ENCODE measurements around the gene DRD4. TPM values are rescaled to one million over a fixed set of nuclear protein-coding genes. Genes with fewer than 3 reads are reported as not detected.

DRD4 gene
- total RNA-seq, 1 experiment from 2014 or later: not detected

GRCh38 chr11:617912-618682, 19.0 kb upstream of the DRD4 start:
- DNase-seq (ENCODE audit: low read depth): no peak
- in situ Hi-C loops (cut with HindIII; ENCODE audit: low pct_unique_long_range_greater_than_20kb, low sequenced_read_pairs): no loop called here

- in situ Hi-C loops (cut with HindIII; ENCODE audit: low pct_unique_long_range_greater_than_20kb, low sequenced_read_pairs): no loop called here
- no peak for DNase-seq (ENCODE audit: low read depth)
Observed at GRCh38 chr11:618856-619627, 18.0 kb upstream of the DRD4 start.

- DNase-seq (ENCODE audit: low read depth): no peak
- in situ Hi-C loops (cut with HindIII; ENCODE audit: low pct_unique_long_range_greater_than_20kb, low sequenced_read_pairs): no loop called here
Observed at GRCh38 chr11:619628-620050, 17.4 kb upstream of the DRD4 start.

GRCh38 chr11:620201-620600, 16.9 kb upstream of the DRD4 start:
- DNase-seq (ENCODE audit: low read depth): no peak
- in situ Hi-C loops (cut with HindIII; ENCODE audit: low pct_unique_long_range_greater_than_20kb, low sequenced_read_pairs): no loop called here

GRCh38 chr11:620935-621814, 15.9 kb upstream of the DRD4 start:
- in situ Hi-C loops (cut with HindIII; ENCODE audit: low pct_unique_long_range_greater_than_20kb, low sequenced_read_pairs): no loop called here

GRCh38 chr11:621838-622237, 15.2 kb upstream of the DRD4 start:
- no peak for DNase-seq (ENCODE audit: low read depth)
- in situ Hi-C loops (cut with HindIII; ENCODE audit: low pct_unique_long_range_greater_than_20kb, low sequenced_read_pairs): no loop called here

More at GRCh38 chr11:620935-621814, 15.9 kb upstream of the DRD4 start:
- DNase-seq (ENCODE audit: low read depth): no peak

- no peak for DNase-seq (ENCODE audit: low read depth)
- in situ Hi-C loops (cut with HindIII; ENCODE audit: low pct_unique_long_range_greater_than_20kb, low sequenced_read_pairs): no loop called here
Observed at GRCh38 chr11:623349-623869, 13.7 kb upstream of the DRD4 start.

GRCh38 chr11:623999-624704, 12.9 kb upstream of the DRD4 start:
- no peak for DNase-seq (ENCODE audit: low read depth)
- in situ Hi-C loops (cut with HindIII; ENCODE audit: low pct_unique_long_range_greater_than_20kb, low sequenced_read_pairs): no loop called here

- DNase-seq (ENCODE audit: low read depth): no peak
- in situ Hi-C loops (cut with HindIII; ENCODE audit: low pct_unique_long_range_greater_than_20kb, low sequenced_read_pairs): no loop called here
Observed at GRCh38 chr11:624705-625635, 12.1 kb upstream of the DRD4 start, which contains the start of gene CDHR5. TSS of gene CDHR5 (minus strand) at chr11:624955. CDS start at chr11:624902, 53 bp downstream.

- in situ Hi-C loops (cut with HindIII; ENCODE audit: low pct_unique_long_range_greater_than_20kb, low sequenced_read_pairs): no loop called here
- DNase-seq (ENCODE audit: low read depth): no peak
Observed at GRCh38 chr11:625636-626268, 11.3 kb upstream of the DRD4 start.

GRCh38 chr11:626475-627307, 10.4 kb upstream of the DRD4 start, which contains the start of gene SCT:
TSS of gene SCT (minus strand) at chr11:627181. CDS start at chr11:627143, 38 bp downstream.
- no peak for DNase-seq (ENCODE audit: low read depth)
- in situ Hi-C loops (cut with HindIII; ENCODE audit: low pct_unique_long_range_greater_than_20kb, low sequenced_read_pairs): no loop called here

- DNase-seq (ENCODE audit: low read depth): no peak
- in situ Hi-C loops (cut with HindIII; ENCODE audit: low pct_unique_long_range_greater_than_20kb, low sequenced_read_pairs): no loop called here
Observed at GRCh38 chr11:627308-627576, 9.8 kb upstream of the DRD4 start.

- no peak for DNase-seq (ENCODE audit: low read depth)
- in situ Hi-C loops (cut with HindIII; ENCODE audit: low pct_unique_long_range_greater_than_20kb, low sequenced_read_pairs): no loop called here
Observed at GRCh38 chr11:628056-628455, 9.0 kb upstream of the DRD4 start.

GRCh38 chr11:629237-629583, 7.9 kb upstream of the DRD4 start:
- in situ Hi-C loops (cut with HindIII; ENCODE audit: low pct_unique_long_range_greater_than_20kb, low sequenced_read_pairs): no loop called here
- DNase-seq (ENCODE audit: low read depth): no peak

GRCh38 chr11:630871-631270, 6.2 kb upstream of the DRD4 start:
- in situ Hi-C loops (cut with HindIII; ENCODE audit: low pct_unique_long_range_greater_than_20kb, low sequenced_read_pairs): no loop called here
- no peak for DNase-seq (ENCODE audit: low read depth)

GRCh38 chr11:635945-636510, 1.0 kb upstream of the DRD4 start:
- in situ Hi-C loops (cut with HindIII; ENCODE audit: low pct_unique_long_range_greater_than_20kb, low sequenced_read_pairs): no loop called here

More at GRCh38 chr11:635945-636510, 1.0 kb upstream of the DRD4 start:
- no peak for DNase-seq (ENCODE audit: low read depth)
